ENCODE measurements around the gene ARHGAP25.

ARHGAP25 gene

GRCh38 chr2:68709421-68709911 is 25.1 kb upstream of the ARHGAP25 start:
- DNase-seq (ENCODE audit: low read depth in 2 of 2) = peak; percentile 65 to 66
- no peak overlapping the region for H3K4me3 ChIP-seq (replicated peaks in 1 of 2; ENCODE audit: low read depth in 2 of 2, low read length in 2 of 2)
- TF ChIP-seq CTCF (IDR thresholded peaks at IDR 0.05; ENCODE audit: low read depth, low read length) = peak; percentile 76

GRCh38 chr2:68710336-68710735 is 24.3 kb upstream of the ARHGAP25 start:
- H3K4me3 ChIP-seq (replicated peaks in 1 of 2; ENCODE audit: low read depth in 2 of 2, low read length in 2 of 2) = no peak overlapping the region
- DNase-seq (ENCODE audit: low read depth in 2 of 2) = no peak
- no peak for TF ChIP-seq CTCF (IDR thresholded peaks at IDR 0.05; ENCODE audit: low read depth, low read length)

- no peak for DNase-seq (ENCODE audit: low read depth in 2 of 2)
- TF ChIP-seq CTCF (IDR thresholded peaks at IDR 0.05; ENCODE audit: low read depth, low read length) = no peak
- no peak overlapping the region for H3K4me3 ChIP-seq (replicated peaks in 1 of 2; ENCODE audit: low read depth in 2 of 2, low read length in 2 of 2)
Observed at GRCh38 chr2:68710756-68711155, 23.9 kb upstream of the ARHGAP25 start.

- no peak for TF ChIP-seq CTCF (IDR thresholded peaks at IDR 0.05; ENCODE audit: low read depth, low read length)
- H3K4me3 ChIP-seq (replicated peaks in 1 of 2; ENCODE audit: low read depth in 2 of 2, low read length in 2 of 2) = no peak overlapping the region
- peak in 1 of 2 donors; percentile 5 for DNase-seq (ENCODE audit: low read depth in 2 of 2)
Observed at GRCh38 chr2:68714866-68715265, 19.7 kb upstream of the ARHGAP25 start.

GRCh38 chr2:68715353-68716041 is 19.1 kb upstream of the ARHGAP25 start:
- no peak overlapping the region for H3K4me3 ChIP-seq (replicated peaks in 1 of 2; ENCODE audit: low read depth in 2 of 2, low read length in 2 of 2)
- DNase-seq (ENCODE audit: low read depth in 2 of 2) = peak; percentile 55 to 70
- peak; percentile 88 for TF ChIP-seq CTCF (IDR thresholded peaks at IDR 0.05; ENCODE audit: low read depth, low read length)

- no peak overlapping the region for H3K4me3 ChIP-seq (replicated peaks in 1 of 2; ENCODE audit: low read depth in 2 of 2, low read length in 2 of 2)
- no peak for DNase-seq (ENCODE audit: low read depth in 2 of 2)
- TF ChIP-seq CTCF (IDR thresholded peaks at IDR 0.05; ENCODE audit: low read depth, low read length) = no peak
Observed at GRCh38 chr2:68716604-68717304, 17.9 kb upstream of the ARHGAP25 start.
